M059J (cell line): Measurements from ENCODE around the gene USP33. TPM values are rescaled to one million over a fixed set of nuclear protein-coding genes. Genes with fewer than 3 reads are reported as not detected.
"Not testable (repeated sequence)": the region's sequence is repeated elsewhere in the genome, so short reads cannot be mapped to it uniquely, and the experiment has no call there.

ENCODE experiments used
- DNase-seq: peaks from one replicate; pipeline ENCODE4 v3.0.0-alpha.2; 2012; ENCODE audit warnings: low read depth
- total RNA-seq: library from RNA; depleted of rRNA; stranded (reverse); fragments of >200 nt; shearing (Covaris generic); gene quantifications from 2 replicates; pipeline ENCODE4 v1.2.3, GENCODE V29; 2014; rRNA removed

The USP33 gene
- total RNA-seq: 60.6 and 85.9 TPM in 2 replicates

DNA sequence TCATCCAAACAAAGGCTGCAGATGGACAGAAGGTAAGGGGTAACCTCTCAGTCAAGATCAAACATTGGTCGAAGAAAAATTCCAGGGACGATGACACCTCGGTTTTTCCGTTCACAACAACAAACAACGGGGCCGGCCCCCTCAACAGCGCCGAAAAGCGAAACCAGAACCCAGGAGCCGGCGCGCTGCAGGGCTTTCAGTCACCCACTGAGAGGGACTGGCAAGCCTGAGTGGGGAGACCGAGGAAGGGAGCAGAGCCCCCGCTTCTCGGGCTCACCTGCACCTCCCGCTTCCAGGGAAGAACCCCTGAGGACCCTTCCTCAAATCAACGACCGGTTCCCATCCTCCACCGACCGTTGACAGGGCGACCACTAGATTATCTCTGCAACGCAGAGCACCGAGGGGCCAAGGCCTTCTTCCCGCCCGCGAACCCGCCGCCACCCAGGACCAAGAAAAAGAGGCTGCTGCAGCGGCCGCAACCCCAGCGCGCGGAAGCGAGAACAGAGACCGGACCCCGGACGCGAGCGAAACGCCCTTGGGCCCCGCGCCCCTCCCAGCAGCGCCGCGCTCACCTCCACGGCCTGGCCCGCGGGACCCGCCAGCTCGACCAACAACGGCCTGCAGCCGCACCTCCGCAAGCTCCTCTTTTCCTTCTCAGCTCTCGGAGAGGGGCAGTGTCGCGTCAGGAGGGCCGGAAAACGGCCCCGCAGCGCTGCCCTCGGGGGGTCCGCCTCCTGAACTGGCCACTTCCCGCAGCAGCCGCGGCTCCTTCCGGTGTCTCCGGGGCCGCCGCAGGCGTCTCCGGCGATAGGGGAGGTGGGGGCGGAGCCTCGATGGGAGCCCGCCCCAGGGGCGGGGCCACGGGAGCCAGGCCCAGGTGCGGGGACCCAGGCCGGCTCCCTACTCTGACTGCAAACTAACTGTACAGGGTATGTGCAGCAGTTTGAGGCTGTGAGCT is at the start of gene USP33:
TSS of gene USP33 (minus strand) at position 782 of the 958 bp plus-strand sequence. CDS start 18,155 bp downstream, outside the sequence.
- DNase-seq: peak; percentile 85

GRCh38 chr1:77803371-77803770 is 43.7 kb upstream of the USP33 start:
- DNase-seq: no peak

- DNase-seq: no peak
Measured at GRCh38 chr1:77802026-77802425, 42.4 kb upstream of the USP33 start.

DNA sequence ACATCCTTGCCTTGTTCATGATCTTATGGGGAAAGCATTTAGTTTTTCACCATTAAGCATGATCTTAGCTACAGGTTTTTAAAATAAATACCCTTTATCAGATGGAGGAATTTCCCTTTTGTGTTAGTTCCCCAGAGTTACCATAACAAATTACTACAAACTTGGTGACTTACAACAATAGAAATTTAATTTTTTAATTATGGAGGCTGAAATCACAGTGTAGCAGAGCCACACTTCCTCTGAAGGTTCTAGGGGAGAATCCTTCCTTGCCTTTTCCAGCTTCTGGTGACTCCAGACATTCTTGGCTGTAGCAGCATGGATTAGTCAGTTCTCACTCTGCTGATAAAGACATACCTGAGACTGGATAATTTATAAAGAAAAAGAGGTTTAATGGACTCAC is 38.3 kb upstream of the USP33 start:
- peak; percentile 4 for DNase-seq

GRCh38 chr1:77796695-77797405 is 37.2 kb upstream of the USP33 start:
- DNase-seq: no peak

- no peak for DNase-seq
Measured at GRCh38 chr1:77794550-77794949, 34.9 kb upstream of the USP33 start.

DNA sequence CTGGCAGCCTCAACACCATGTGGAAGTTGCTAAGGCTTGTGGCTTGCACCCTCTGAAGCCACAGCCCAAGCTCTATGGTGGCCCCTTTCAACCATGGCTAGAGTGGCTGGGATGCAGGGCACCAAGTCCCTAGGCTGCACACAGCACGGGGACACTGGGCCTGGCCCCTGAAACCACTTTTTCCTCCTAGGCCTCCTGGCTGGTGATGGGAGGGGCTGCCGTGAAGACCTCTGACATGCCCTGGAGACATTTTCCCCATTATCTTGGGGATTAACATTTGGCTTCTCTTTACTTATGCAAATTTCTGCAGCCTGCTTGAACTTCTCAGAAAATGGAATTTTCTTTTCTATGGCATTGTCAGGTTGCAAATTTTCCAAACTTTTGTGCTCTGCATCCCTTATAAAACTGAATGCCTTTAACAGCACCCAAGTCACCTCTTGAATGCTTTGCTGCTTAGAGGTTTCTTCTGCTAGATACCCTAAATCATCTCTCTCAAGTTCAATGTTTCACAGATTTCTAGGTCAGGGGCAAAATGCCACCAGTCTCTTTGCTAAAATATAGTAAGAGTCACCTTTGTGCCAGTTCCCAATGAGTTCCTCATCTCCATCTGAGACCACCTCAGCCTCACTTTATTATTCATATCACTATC is 26.6 kb upstream of the USP33 start:
- not testable (repeated sequence) for DNase-seq

GRCh38 chr1:77783141-77783540 is 23.5 kb upstream of the USP33 start:
- DNase-seq: peak; percentile 3

GRCh38 chr1:77781683-77782082 is 22.0 kb upstream of the USP33 start:
- no peak for DNase-seq

DNA sequence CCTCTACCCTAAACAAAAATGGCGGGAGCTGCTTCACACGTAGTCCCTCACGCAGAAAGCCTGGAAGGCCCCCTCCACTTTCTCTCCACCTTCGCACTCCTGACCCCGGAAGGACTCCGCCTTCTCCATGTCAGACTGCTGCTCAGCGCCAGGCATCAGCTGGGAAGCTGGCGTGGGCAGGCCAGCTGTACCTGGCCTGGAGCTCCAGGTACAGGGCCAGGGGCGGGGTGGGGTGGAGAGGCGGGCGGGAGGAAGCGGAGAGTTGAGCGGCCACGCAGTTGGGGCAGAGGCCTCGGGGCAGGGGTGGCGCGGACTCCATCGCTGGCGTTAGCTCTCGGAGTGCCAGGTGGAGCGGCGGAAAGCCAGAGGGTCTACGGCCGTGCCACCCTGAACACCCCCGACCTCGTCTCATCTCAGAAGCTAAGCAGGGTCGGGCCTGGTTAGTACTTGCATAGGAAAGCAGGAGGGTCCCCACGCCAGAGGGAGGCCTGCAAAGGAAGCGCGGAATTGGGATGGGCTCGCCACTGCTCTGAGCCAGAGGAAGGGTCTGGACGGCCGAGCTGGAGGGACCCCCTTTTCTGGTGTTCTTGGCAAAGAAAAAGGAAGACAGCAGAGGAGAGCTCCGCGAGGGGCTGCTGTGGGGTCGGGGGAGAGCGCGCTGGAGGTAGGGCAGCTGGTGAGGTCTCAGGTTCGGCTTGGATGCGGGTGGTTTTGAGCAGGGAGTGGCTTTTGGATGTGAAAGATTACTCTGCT is 20.1 kb upstream of the USP33 start, which contains the start of gene MIGA1:
TSS of gene MIGA1 (plus strand) at position 121 of the 753 bp plus-strand sequence. CDS start 3,604 bp downstream, outside the sequence.
- peak; percentile 91 for DNase-seq

DNA sequence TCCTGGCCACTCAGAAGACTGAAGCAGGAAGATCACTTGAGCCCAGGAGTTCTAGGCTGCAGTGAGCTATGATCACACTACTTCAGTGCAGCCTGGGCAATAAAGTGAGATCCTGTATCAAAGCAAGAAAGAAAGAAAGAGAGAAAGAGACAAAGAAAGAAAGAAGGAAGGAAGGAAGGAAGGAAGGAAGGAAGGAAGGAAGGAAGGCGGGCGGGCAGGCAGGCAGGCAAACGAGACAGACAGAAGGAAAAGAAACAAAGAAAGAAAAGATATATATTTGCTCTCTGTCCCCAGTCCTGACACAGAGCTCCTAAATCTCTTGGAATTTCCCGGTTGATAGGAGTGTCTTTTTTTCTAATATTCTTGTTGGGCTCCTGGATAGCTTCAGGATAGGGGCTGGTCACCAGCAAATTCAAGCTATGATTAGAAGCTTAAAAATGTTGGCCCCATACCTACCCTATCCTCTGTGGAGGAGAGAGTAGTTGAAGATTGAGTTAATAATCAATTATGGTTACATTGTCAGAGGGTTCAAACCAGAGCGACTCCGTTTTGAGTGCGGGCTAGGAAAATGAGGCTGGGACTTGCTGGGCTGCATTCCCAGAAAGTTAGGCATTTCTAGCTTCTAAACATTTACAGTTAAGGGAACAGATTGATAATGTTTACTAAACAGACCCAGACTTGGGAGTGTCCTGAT is 16.5 kb upstream of the USP33 start:
- DNase-seq: no peak

DNA sequence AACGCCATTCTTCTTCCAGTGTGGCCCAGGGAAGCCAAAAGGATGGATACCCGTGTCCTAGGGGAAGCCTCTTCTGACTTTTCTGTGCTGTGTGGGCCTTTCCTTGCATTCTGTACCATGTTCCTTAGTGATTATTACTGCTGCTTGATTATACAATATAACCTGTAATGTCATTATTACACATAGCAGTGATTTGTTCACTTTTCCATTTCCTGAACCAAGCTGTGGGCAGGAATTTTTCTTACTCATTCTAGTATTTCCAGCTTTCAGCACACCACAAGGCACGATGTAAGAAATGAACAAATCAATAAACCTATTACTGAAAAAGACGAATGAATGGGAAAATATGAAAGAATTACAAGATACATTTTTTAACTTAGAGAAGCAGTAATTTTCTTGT is 8.4 kb upstream of the USP33 start:
- no peak for DNase-seq

DNA sequence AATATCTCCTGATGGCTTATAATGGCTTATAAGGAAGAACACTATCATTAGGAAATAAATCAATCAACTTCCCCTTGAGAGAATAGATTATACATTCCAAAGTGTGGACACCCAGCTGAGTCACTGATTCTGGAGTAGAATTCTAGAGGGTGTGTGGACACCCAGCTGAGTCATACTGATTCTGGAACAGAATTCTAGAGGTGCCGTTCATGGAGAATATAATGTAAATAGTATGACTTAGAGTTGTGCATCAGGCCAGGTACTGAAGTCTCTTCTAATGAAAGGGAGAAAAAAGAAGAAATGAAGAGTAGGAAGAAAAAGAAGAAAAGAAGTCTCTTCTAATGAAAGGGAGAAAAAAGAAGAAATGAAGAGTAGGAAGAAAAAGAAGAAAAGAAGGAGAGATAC is 2.4 kb upstream of the USP33 start:
- peak; percentile 74 for DNase-seq

- DNase-seq: no peak
Measured at GRCh38 chr1:77757603-77758002, 2.0 kb downstream of the USP33 start.

- DNase-seq: no peak
Measured at GRCh38 chr1:77757066-77757584, 2.5 kb downstream of the USP33 start.

DNA sequence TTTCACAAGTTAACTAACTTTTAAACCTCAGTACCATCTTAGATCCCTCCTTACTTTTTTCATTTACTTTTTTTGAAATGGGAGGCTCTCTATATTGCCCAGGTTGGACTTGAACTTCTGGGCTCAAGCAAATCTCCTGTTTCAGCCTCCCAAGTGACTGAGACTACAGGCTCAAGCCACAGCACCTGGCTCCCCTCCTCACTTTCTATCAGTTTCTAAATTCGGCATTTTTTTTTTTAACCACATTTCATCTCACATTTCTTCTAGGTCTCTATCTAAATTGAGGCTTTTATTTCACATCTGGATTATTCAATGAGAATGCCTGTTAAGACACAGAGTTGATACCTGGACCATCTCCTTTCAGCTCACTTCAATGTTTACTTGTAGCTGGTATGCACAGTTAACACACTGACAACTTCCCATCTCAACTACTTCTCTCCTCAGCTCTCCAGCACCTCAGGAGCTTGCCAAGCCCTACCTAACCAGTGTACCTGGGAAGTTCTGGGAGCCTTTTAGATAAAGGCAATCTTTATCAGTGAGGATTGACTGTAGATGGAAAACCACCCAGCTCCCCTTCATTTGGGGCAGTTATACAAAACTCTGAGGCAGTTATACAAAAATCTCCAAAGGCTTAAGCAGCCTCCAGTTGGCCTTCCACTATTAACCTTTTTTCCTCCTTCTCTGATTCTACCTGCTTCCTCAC is 3.4 kb downstream of the USP33 start:
- no peak for DNase-seq

DNA sequence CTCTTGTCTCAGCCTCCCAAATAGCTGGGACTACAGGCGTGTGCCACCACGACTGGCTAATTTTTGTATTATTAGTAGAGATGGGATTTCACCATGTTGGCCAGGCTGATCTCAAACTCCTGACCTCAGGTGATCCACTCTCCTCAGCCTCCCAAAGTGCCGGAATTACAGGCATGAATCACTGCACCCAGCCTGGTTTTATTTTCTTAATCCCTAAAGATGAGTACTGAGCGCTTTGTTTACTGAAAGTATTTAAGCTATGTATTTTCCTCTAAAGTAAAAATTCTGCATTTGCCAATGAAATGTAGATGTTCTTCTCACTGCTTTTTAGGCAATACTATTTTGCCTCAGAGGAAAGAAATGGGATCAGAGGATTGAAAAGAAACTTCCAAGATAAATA is 10.2 kb downstream of the USP33 start:
- DNase-seq: not testable (repeated sequence)

DNA sequence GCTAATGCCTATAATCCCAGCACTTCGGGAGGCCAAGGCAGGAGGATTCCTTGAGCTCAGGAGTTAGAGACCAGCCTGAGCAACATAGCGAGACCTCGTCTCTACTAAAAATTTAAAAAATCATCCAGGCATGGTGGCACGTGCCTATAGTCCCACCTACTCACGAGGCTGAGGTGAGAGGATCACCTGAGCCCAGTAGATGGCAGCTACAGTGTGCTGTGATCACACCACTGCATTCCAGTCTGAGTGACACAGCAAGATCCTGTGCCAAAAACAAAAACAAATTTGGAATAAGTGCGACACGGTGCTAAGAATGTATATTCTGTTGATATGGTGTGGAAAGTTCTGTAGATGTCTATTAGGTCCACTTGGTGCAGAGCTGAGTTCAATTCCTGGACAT is 15.1 kb downstream of the USP33 start:
- DNase-seq: no peak

- no peak for DNase-seq
Measured at GRCh38 chr1:77742011-77742555, 17.6 kb downstream of the USP33 start.

DNA sequence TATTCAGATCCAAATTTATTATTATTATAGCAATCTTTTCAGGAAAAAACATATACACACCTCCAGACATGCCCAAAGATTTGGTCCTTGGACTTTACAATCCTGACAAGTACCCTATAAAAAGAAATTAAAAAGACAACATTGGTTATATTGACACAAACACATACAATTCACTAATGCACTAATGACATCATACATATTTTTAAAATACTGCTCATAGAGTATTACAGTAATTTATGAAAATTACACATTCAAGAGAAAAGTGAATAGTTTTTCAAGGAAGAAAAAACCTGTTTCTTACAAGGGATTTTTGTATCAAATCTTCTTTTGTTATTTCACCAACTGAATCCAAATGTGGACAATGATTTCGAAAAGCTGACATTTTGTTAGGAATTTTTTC is 18.3 kb downstream of the USP33 start:
- no peak for DNase-seq
